HCT116 (cell line): ENCODE data around the gene NKX1-1. TPM values are rescaled to one million over a fixed set of nuclear protein-coding genes. Genes with fewer than 3 reads are reported as not detected.

ENCODE experiments used
- ATAC-seq: fragments of 200-7000 bp; cut with Tn5 transposase; 2 replicates; pipeline ENCODE4 v1.9.1; 2020; ENCODE audit warnings: mild to moderate bottlenecking, moderate library complexity
- BruUV-seq: library from RNA; stranded (reverse); fragments of 400-500 nt; replicated peaks from 2 replicates; lab custom pipeline; 2021; lab: Mats Ljungman, UMichigan
- CTCF ChIA-PET: fragments of 300-600 bp; sonication (Branson Sonifier 250); formaldehyde crosslinking; loops from one replicate; lab custom pipeline; 2021; ENCODE audit warnings: antibody characterized with exemption; lab: Charles Lee
- POLR2A ChIA-PET: fragments of 300-600, 350-600 bp; sonication (Branson Sonifier 250); formaldehyde crosslinking; loops from one replicate; lab custom pipeline; 2021; ENCODE audit warnings: antibody characterized with exemption; lab: Charles Lee
- RAD21 ChIA-PET, 2 experiments: fragments of 300-600 bp; sonication (Branson Sonifier 250); formaldehyde crosslinking; loops; one replicate each; lab custom pipeline; 2023; ENCODE audit warnings: low total read pairs in 2 of 2; ENCODE audit not compliant: uncharacterized antibody in 2 of 2, unreplicated experiment in 2 of 2, low non-redundant PET in 1 of 2; lab: Charles Lee
- DNase-seq: peaks from one replicate; pipeline ENCODE4 v3.0.0-alpha.2; 2010; ENCODE audit warnings: low read depth, low spot score
- H2AFZ ChIP-seq: fragments of 200-600 bp; shearing (Covaris generic), sonication (generic); 2 replicates; pipeline ENCODE4 v1.6.1; 2017; ENCODE audit warnings: low read depth, mixed run types, mixed read lengths, antibody characterized with exemption, low read length; ENCODE audit not compliant: poor library complexity, severe bottlenecking
- H3K27ac ChIP-seq: 2 replicates; pipeline ENCODE4 v1.5.1; 2012; ENCODE audit warnings: low read depth, low read length
- H3K27me3 ChIP-seq: fragments of 200-600 bp; sonication (generic); 2 replicates; pipeline ENCODE4 v1.6.1; 2016; ENCODE audit warnings: mixed run types, low read length, mixed read lengths; ENCODE audit not compliant: insufficient read depth
- H3K36me3 ChIP-seq, 2 experiments: fragments of 200-500 bp in 1 of 2; fragments of 200-600 bp in 1 of 2; sonication (Bioruptor generic) in 1 of 2; sonication (generic) in 1 of 2; 2 replicates each; pipeline versions ENCODE4 v1.5.1 to v1.6.1; 2014 to 2016; ENCODE audit warnings: low read length in 2 of 2, inconsistent platforms in 1 of 2, mixed read lengths in 1 of 2, mixed run types in 1 of 2; ENCODE audit not compliant: insufficient read depth in 2 of 2, control insufficient read depth in 1 of 2
- H3K4me1 ChIP-seq, 2 experiments: fragments of 200-600 bp in 1 of 2; sonication (generic) in 1 of 2; 2 replicates each; pipeline versions ENCODE4 v1.5.1 to v1.6.1; 2012 to 2017; ENCODE audit warnings: low read length in 2 of 2, inconsistent platforms in 1 of 2, mild to moderate bottlenecking in 1 of 2, mixed read lengths in 1 of 2, mixed run types in 1 of 2, moderate library complexity in 1 of 2; ENCODE audit not compliant: insufficient read depth in 2 of 2, control insufficient read depth in 1 of 2
- H3K4me2 ChIP-seq: fragments of 200-600 bp; sonication (generic); 2 replicates; pipeline ENCODE4 v1.6.1; 2017; ENCODE audit warnings: mixed run types, low read length, mixed read lengths
- H3K4me3 ChIP-seq, 2 experiments: fragments of 200-600 bp in 1 of 2; sonication (generic) in 1 of 2; replicated peaks in 1 of 2; 2 replicates each; pipeline ENCODE4 v1.5.1; 2011 to 2016; ENCODE audit warnings: low read length in 2 of 2, control low read depth in 1 of 2, low read depth in 1 of 2, mild to moderate bottlenecking in 1 of 2, mixed read lengths in 1 of 2, mixed run types in 1 of 2
- H3K79me2 ChIP-seq: fragments of 200-600 bp; sonication (generic); 2 replicates; pipeline ENCODE4 v1.6.1; 2017; ENCODE audit warnings: mild to moderate bottlenecking, mixed run types, low read length, moderate library complexity, mixed read lengths; ENCODE audit not compliant: insufficient read depth
- H3K9ac ChIP-seq: fragments of 200-600 bp; sonication (generic); 2 replicates; pipeline ENCODE4 v1.6.1; 2016; ENCODE audit warnings: low read length, mixed read lengths
- H3K9me2 ChIP-seq: fragments of 200-600 bp; sonication (generic), shearing (Covaris generic); 2 replicates; pipeline ENCODE4 v1.6.1; 2017; ENCODE audit warnings: mixed run types, mild to moderate bottlenecking, moderate library complexity; ENCODE audit not compliant: insufficient read depth
- H3K9me3 ChIP-seq, 2 experiments: fragments of 200-500 bp in 1 of 2; fragments of 200-600 bp in 1 of 2; sonication (Bioruptor generic) in 1 of 2; sonication (generic) in 1 of 2; 2 replicates each; pipeline ENCODE4 v1.6.1; 2014 to 2017; ENCODE audit warnings: low read length in 2 of 2, mixed read lengths in 2 of 2, inconsistent platforms in 1 of 2, low read depth in 1 of 2, mild to moderate bottlenecking in 1 of 2, mixed run types in 1 of 2, moderate library complexity in 1 of 2; ENCODE audit not compliant: control insufficient read depth in 1 of 2, insufficient read depth in 1 of 2
- H4K20me1 ChIP-seq: fragments of 200-600 bp; sonication (generic), shearing (Covaris generic); 2 replicates; pipeline ENCODE4 v1.6.1; 2017; ENCODE audit warnings: mixed run types, mild to moderate bottlenecking, moderate library complexity; ENCODE audit not compliant: insufficient read depth
- CBX3 ChIP-seq: IDR thresholded peaks from 2 replicates; pipeline ENCODE4 v1.6.1; 2012; ENCODE audit warnings: low read depth
- CEBPB ChIP-seq: IDR thresholded peaks from 2 replicates; pipeline ENCODE4 v1.6.1; 2012; ENCODE audit warnings: low read depth
- EGR1 ChIP-seq: IDR thresholded peaks from 2 replicates; pipeline ENCODE4 v1.6.1; 2012; ENCODE audit warnings: low read depth
- ELF1 ChIP-seq: IDR thresholded peaks from 2 replicates; pipeline ENCODE4 v1.6.1; 2012; ENCODE audit warnings: low read depth, borderline replicate concordance
- EZH2 ChIP-seq: fragments of 200-600 bp; sonication (generic); IDR thresholded peaks from 2 replicates; pipeline ENCODE4 v1.6.1; 2017; ENCODE audit warnings: antibody characterized with exemption, mixed run types
- FOSL1 ChIP-seq: IDR thresholded peaks from 2 replicates; pipeline ENCODE4 v1.6.1; 2012; ENCODE audit warnings: low read depth
- JUND ChIP-seq: IDR thresholded peaks from 2 replicates; pipeline ENCODE4 v1.6.1; 2012
- MAX ChIP-seq: IDR thresholded peaks from 2 replicates; pipeline ENCODE4 v1.6.1; 2012
- POLR2A ChIP-seq: IDR thresholded peaks from 2 replicates; pipeline ENCODE4 v1.7.0; 2011; ENCODE audit warnings: borderline replicate concordance; ENCODE audit not compliant: insufficient read depth, insufficient read length; ENCODE audit errors: extremely low read depth
- RAD21 ChIP-seq: IDR thresholded peaks from 2 replicates; pipeline ENCODE4 v1.6.1; 2012; ENCODE audit warnings: low read depth, mild to moderate bottlenecking
- SP1 ChIP-seq: IDR thresholded peaks from 2 replicates; pipeline ENCODE4 v1.6.1; 2012; ENCODE audit warnings: low read depth
- SRF ChIP-seq: IDR thresholded peaks from 2 replicates; pipeline ENCODE4 v1.6.1; 2012; ENCODE audit warnings: low read depth
- TCF7L2 ChIP-seq: IDR thresholded peaks from 2 replicates; pipeline ENCODE4 v1.7.0; 2011; ENCODE audit warnings: borderline replicate concordance, inconsistent platforms; ENCODE audit not compliant: insufficient read depth, insufficient read length; ENCODE audit errors: extremely low read depth
- YY1 ChIP-seq: IDR thresholded peaks from 2 replicates; pipeline ENCODE4 v1.6.1; 2011; ENCODE audit warnings: low read length, low read depth, moderate library complexity, mild to moderate bottlenecking; ENCODE audit not compliant: insufficient replicate concordance; ENCODE audit errors: extremely low read depth
- ZFX ChIP-seq: fragments of 450-650 bp; IDR thresholded peaks from 2 replicates; pipeline ENCODE4 v1.6.1; 2017
- intact Hi-C: fragments of 100-400 bp; cut with micrococcal nuclease; formaldehyde crosslinking; loops from 2 replicates; pipeline ENCODE4 v1.10.0; 2022
- total RNA-seq: library from RNA; stranded (reverse); gene quantifications from one replicate; pipeline ENCODE4 v1.2.1, GENCODE V29; 2021; ENCODE audit not compliant: unreplicated experiment
- TF ChIP-seq, protein P1 (sequence below): IDR thresholded peaks from 2 replicates; pipeline ENCODE4 v1.6.1; 2012

The NKX1-1 gene
- total RNA-seq, 1 experiment from 2014 or later = not detected

GRCh38 chr4:1403177-1403583 lies 3.1 kb downstream of the NKX1-1 start:
- no peak overlapping the region for H2AFZ ChIP-seq
- ChIA-PET RAD21 (no interaction called here), CTCF (no interaction called here), POLR2A (no interaction called here)
- TF ChIP-seq EGR1 = no peak
- TF ChIP-seq FOSL1 = no peak
- no peak for TF ChIP-seq ELF1
- TF ChIP-seq CEBPB = no peak
- TF ChIP-seq MAX = no peak
- no peak for TF ChIP-seq YY1
- no peak for TF ChIP-seq SRF
- no peak for TF ChIP-seq JUND
- TF ChIP-seq TCF7L2 = no peak
- TF ChIP-seq, protein P1, sequence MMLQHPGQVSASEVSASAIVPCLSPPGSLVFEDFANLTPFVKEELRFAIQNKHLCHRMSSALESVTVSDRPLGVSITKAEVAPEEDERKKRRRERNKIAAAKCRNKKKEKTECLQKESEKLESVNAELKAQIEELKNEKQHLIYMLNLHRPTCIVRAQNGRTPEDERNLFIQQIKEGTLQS = no peak
- no peak for TF ChIP-seq POLR2A
- TF ChIP-seq SP1 = no peak
- no peak for TF ChIP-seq ZFX
- TF ChIP-seq RAD21 = no peak
- TF ChIP-seq CBX3 = no peak
- no peak for TF ChIP-seq EZH2
- DNase-seq = no peak
- no peak for ATAC-seq
- BruUV-seq = no TSS peak
- peaks cover 0 to 7% of the 10 kb centered on the region in 2 experiments; a peak in 2 of 4 replicates for H3K9me3 ChIP-seq
- H3K27me3 ChIP-seq = no peaks in the 10 kb centered on the region
- no peak overlapping the region for H3K9ac ChIP-seq
- no peaks in the 10 kb centered on the region for H3K4me1 ChIP-seq
- H3K36me3 ChIP-seq = no peaks in the 10 kb centered on the region
- H3K9me2 ChIP-seq = no peaks in the 10 kb centered on the region
- intact Hi-C loops = no loop called here
- H3K79me2 ChIP-seq = no peaks in the 10 kb centered on the region
- no peak overlapping the region for H3K4me3 ChIP-seq
- H4K20me1 ChIP-seq = no peaks in the 10 kb centered on the region
- no peak overlapping the region for H3K27ac ChIP-seq
- H3K4me2 ChIP-seq = no peak overlapping the region
